GM18907 (cell line): ENCODE results near the gene SMAD6.

Experiments
- ATAC-seq: cut with Tn5 transposase; IDR thresholded peaks from one replicate; pipeline ENCODE4 v1.9.1; 2021; ENCODE audit warnings: mild to moderate bottlenecking, moderate library complexity; ENCODE audit not compliant: unreplicated experiment

Gene SMAD6

DNA sequence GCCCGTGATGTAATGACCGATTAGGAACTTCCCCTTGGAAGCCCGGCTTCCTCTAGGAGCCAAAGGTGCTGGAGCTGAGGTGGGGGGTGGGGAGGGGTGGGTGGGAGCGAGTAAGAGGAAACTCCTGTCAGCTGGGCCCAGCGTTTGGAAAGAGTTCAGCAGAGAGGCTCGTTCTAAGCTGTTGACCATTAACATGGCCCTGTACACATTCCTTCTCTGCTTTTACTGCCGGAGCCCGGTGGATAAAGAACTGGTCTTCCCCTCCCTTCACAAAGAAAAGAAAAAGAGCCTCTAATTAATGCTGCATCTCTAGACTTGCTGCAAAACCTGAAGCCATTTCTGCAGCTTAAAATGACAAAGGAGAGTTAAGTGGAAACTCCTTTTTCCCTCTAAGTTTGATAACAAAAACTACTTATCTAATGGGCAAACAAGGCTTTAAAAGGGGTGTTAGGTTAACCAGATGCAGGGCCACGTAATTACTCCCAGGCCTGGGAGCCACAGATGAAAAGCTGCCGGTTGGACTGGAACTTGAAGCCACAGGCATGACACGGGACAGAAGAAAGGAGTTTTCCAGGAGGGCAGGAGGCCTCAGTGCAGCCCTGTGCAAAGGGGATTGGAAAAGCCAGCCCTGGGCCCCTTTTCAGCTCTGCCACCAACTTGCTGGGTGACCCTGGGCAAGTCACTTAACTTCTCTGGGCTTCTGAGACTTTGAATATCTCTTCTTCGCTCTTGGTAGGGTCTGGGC lies 71.3 kb downstream of the SMAD6 start:
- ATAC-seq = no peak

DNA sequence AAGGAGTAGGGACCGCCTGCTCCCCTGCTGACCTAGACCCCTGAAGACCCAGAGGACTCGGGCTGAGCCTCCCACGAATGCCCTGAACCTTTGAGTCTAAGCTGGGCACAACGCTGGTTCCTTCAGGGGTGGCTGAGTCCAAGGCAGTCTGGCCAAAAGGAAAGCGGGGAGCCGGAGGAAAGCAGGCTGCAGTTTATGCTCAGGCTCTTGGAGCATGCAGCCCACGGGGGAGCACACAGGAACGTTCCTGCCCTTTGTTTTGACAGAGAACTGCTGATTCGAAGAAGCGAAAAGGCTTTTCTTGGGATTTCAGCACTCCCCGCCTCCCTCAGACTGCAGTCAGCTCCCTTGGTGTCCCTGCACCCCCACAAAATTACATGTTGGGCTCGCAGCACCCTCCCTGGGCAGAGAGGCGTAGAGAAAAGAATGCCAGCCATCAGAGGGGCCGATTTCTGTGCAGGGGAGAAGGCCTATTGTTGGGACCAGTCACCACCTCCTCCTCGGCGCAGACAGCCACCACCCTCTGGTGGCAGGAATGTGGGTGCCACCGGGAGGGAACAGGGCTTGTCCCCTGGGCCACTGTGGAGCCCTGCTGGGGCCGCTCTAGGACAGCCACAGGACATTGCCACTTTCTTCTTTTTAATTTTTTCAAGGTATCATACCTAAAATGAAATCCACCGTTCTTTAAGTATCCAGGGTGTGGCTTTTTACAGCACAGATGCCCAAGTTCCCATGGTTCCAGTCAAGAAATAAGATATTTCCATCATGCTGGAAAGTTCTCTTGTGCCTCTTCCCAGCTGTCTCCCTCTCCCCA lies 72.2 kb downstream of the SMAD6 start:
- ATAC-seq = no peak

DNA sequence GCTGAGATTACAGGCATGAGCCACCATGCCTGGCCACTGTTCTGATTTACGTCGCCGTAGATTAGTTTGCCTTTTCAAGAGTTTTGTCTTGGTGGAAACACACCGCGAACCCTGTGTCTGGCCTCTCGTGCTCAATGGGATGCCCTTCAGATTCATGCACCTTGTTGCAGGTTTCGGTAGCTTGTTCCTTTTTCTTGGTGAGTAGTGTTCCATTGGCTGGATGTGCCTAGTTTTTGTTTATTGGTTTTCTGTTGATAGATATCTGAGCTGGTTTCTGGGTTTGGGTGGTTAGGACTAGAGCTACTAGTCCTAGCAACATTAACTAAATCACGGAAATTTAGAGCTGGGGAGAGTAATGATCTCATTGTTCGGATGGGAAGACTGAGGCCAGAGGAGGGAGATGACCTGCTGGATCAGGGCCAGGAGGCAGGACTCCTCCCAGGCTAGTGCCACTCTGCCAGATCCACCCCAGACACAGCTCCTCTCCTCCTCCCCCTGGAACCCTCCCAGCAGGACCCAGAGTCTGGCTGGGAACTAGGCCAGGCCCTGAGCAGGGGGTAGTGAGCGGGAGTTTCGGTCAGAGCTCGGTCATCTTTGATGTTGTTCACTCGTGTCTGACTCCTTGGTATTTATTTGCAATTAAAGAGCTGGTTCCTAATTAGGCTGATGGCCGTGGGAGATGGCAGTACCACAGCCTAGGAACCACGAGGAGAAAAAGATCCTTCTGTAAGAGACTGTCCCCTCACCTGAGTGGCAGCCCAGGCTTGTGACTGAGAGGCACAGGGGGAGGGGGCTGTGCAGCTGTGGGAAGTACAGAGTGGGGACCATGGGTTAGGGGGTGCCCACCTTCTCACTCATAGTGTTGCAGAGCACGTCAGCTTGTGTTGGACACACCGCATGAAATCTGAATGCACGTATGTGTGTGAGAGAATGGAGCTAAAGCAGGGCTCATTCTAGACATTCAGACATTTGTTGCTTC lies 73.4 kb downstream of the SMAD6 start:
- no peak for ATAC-seq

DNA sequence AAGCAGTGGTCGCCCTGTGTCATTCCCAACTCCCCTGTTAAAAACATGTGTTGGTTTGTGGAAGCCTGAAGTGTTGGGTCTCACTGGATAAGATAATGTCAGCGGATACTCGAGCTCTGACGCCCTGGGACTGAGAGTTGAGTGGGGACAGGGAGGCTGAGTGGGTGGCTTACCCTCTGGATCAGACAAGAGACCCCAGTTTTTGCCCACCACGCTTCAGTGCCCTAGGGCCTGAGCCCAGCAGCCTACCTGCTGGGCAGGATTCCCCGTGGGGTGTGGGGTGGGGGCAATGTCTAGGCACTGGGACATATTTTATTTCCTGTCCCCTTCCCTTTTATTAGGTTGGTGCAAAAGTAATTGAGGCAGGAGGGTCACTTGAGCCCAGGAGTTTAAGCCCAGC lies 75.0 kb downstream of the SMAD6 start:
- no peak for ATAC-seq

DNA sequence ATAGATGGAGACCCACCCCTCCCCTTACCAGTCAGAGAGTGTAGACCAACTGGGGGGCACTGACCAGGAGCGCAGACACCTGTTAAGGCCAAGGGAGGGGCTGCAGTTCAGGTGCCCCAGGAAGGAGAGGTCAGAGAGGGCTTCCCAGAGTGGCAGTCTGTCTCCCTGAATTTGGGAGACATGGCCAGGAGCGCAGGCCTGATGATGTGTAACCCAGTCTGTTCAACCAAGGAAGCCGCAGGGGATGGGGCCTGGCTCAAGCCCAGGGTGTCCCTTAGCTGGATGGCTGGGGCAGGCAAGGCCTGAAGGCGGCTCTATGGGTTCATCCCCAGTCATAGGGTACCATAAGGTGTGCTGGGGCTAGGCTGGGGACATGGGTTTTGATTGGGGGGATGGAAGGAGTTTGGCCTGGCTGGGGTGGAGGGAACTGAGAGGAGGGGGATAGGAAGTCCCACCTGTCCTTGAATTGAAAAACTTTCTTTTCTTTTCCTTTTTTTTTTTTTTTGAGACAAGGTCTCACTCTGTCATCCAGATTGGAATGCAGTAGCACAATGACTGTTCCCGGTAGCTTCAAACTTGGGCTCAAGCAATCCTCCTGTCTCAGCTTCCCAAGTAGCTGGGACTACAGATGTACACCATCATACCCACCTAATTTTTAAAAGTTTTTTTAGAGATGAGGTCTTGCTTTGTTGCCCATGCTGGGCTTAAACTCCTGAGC lies 75.7 kb downstream of the SMAD6 start:
- no peak for ATAC-seq

DNA sequence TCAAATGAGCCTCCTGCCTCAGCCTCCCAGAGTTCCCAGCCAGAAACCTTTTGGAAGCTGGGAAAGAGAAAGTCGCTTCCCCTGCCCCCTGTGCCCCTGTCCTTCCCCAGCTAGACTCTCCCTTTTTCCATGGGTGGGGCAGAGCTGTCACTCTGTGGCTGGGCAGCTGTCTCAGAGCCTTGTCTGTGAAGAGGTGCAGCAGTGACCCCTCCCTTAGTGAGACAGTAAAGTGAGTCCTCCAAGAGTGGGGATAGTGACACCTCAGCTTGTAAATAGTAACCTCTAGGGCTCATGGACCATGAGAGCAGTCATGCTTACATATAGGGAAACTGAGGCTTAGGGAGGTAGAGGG lies 76.3 kb downstream of the SMAD6 start:
- no peak for ATAC-seq

DNA sequence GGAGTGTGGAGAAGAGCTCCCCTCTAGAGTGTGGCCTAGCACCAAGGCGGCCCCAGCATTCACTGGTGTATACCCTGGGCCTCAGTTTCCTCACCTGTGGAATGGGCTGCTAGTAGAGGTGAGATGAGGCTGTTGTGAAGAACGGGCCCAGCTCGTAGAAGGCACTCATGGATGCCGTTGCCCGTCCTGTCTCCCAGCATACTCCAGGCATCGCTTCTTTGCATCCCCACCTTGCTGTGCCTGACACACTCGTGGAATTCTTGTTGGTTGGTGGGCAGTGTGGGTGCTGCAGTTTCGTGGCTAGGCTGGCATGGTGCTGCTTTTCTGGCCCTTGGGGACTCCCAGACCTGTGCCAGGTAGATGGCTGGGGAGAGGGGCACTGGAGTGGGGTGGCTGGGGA lies 76.7 kb downstream of the SMAD6 start:
- no peak for ATAC-seq

DNA sequence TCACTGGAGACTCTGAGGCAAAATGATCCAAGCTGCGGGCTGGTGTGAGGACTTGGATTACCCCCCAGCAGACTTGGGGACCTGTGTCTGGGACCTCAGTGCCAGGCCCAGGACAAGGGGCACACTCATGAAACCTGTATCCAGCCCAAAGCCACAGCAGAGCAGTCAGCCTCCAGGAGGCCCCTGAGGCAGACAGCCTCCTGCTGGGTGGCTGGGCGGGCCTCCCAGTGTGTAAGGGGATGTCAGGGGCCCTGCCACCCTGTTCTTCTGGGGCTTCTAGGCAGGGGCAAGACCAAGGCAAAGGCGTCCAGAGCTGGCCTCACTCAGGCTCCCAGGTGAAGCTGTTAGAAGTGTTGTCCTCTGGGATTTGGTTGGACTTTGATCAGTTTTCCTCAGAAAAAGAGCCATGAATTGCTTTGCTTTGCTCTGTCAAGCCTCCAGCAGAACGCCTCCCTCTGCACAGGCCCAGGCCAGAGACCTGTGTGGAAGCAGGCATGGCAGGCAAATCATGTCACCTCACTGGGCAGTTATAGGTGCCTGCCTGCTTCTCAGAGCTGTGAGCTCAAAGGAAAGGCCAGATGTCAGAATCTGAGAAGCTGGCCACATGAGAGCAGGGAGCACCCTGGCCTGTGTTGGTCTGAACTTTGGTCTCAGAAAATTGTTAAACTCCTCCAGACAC lies 77.4 kb downstream of the SMAD6 start:
- no peak for ATAC-seq

DNA sequence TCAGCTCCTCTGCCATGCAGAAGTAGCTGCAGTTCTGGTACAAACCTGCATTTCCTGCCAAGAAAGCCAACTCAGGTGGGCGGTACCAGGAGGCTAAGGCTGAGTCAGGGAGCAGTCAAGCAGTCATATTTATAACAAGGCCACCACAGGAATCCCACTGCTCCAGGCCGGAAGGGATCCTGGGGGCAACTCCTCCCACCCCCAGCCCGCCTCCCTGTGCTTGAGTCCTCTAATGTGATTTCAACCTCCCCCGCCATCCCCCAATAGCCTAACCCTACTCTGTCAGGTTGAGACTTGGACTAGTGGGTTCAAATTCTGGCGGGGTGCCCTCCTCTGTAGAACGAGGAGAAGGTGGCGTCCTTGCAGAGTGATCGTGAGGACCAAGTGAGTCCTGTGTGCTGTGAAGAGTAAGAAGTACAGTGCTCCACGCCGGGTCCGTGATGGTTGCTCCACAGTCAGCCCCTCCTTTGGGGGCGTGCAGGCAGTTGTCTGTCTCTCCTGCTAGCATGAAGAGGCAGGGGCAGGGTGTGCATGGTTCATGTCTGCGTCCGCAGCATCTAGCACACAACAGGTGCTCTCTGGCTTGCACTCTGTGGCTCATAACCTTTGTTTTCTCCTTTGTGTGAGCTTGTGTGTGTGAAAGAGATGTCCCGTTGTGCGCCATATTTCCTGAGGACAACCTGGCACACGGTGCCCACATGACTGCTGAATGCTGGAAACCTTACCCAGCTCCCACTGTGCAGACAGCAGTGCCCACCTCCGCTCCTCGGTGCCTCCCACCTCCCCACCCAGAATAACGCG lies 78.3 kb downstream of the SMAD6 start:
- no peak for ATAC-seq

DNA sequence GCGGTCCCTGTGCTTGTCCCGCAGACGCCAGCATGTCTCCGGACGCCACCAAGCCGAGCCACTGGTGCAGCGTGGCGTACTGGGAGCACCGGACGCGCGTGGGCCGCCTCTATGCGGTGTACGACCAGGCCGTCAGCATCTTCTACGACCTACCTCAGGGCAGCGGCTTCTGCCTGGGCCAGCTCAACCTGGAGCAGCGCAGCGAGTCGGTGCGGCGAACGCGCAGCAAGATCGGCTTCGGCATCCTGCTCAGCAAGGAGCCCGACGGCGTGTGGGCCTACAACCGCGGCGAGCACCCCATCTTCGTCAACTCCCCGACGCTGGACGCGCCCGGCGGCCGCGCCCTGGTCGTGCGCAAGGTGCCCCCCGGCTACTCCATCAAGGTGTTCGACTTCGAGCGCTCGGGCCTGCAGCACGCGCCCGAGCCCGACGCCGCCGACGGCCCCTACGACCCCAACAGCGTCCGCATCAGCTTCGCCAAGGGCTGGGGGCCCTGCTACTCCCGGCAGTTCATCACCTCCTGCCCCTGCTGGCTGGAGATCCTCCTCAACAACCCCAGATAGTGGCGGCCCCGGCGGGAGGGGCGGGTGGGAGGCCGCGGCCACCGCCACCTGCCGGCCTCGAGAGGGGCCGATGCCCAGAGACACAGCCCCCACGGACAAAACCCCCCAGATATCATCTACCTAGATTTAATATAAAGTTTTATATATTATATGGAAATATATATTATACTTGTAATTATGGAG lies 79.1 kb downstream of the SMAD6 start:
- ATAC-seq = no peak

DNA sequence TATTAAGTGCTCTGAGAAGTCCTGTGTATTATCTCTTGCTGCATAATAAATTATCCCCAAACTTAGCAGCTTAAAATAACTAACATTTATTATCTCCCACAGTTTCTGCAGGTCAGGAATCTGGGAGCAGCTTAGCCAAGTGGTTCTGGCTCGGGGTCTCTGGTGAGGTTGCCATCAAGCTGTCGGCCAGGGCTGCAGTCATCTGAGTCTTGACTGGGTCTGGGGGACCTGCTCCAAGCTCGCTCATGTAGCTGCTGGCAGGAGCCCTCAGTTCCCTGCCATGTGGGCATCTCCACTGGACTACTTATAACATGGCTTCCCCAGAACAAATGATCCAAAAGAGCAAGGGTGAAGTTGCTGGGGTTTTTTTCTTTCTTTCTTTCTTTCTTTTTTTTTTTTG lies 80.7 kb downstream of the SMAD6 start:
- no peak for ATAC-seq

DNA sequence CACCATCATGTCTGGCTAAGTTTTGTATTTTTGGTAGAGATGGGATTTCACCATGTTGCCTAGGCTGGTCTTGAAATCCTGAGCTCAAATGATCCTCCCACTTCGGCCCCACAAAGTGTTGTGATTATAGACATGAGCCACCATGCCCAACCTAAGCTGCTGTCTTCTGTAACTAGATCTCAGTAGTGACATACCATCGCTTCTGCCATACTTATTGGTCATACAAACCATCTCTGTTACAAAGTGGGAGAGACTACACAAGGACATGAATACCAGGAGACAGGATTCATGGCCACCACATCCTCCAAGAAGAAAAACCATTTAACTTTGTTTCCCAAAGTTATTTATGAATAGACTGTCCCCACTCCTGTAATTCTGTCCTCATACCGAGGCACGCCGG lies 81.3 kb downstream of the SMAD6 start:
- no peak for ATAC-seq

DNA sequence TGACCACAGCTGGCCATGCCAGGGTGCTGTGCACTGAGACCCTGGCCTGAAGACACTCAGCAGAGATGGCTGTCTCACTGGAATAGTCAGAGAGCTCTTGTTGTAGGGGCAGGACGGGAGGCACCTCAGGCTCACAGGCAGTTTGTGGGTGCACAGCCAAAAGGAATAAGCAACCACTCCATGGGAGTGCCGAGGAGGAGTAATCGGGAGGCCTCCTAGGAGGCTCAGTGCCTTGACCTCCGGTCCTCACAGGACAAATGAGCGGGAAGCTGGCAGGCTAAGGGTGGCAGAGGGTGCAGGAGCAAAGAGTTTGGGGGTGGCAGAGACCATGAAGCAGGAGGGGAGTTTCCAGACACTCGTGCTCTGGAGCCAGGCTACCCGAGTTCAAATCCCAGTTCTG lies 81.7 kb downstream of the SMAD6 start:
- ATAC-seq = no peak

DNA sequence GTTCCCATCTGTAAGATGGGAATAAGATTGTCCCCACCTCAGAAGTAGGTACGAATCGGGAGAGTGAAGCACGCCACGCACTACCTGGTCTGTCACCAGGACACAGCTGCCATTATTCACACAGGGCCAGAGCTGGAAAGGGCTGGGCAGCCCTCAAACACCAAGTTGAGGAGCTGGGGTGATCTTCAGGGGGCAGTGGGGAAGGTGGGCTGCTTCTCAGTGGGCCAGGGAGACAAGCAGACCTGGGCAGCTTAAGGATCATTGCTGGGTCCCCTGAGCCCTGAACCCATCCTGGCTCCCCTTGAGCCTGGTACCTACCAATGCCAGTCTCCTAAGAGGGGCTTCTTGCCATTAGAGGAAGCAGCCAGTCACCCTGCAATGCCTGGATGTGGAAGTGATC lies 82.1 kb downstream of the SMAD6 start:
- no peak for ATAC-seq

DNA sequence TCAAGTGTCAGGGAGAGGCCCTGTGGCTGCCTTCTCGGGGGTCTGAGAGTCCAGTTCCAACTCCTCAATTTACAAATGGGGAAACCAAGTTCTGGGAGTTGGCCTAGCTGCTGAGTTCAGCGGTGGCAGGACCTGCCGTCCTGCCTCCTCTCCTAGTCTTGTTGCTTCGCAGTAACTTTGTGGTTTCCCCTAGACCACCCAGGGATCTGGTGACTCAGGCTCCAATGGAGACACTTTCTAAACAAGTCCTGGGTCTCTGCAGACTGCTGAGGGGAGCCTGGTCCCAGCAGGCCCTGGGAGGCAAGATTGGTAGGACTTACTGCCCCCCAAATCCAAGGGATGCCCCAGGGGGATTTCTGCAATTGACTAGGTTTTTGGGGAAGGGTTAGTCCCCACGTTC lies 83.6 kb downstream of the SMAD6 start:
- no peak for ATAC-seq

DNA sequence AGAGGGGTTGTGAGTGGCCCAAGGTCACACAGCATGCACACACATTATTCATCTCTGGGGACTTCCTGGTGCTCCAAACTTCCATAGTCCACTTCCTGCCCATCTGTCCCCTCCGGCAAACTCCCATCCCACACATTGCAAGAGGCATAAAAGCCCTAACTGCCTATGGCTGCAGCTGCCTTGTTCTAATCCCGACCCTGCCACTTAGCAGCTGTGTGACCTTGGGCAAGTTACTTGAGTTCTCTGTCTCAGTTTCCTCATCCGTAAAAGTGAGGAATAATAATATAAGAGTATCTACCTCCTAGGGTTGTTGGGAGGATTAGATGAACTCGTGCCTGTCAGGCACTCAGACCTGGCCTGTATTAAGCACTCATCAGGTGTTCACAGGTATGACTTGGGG lies 84.2 kb downstream of the SMAD6 start:
- ATAC-seq = no peak

DNA sequence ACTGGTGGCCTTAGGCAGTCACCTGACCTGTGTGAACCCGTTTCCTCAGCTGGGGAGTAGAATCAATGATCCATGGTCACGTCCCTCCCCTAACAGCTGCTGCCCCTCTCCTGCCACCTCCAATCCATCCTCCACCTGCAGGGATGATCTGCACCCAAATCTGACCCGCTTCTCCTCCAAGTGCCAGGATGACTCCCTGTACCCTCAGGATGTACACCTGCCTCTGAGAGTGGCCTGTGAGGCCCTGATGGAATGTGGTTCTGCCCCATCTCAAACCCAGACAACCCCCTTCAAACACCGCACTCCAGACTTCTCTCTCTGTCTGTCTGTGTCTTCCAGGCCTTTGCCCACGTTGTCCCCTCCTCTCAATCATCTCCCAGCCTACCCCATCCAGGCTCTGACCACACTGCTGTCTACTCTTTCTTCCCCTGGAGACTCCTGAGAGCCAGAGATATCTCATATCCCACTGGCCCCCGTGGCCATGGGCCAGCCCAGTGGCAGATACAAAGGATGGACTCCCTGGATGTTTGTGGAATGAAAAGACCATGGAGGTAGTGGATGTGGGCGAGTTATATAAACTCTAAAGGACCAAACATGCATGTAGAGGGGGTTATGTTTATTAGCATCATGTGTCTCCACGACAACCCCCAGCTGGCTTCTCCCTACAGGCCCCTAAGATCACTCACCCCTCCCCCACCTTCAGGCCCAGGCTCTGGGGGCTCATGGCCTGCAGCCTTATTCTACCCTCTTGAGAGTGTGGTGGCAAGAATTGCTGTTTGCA lies 84.9 kb downstream of the SMAD6 start:
- no peak for ATAC-seq

DNA sequence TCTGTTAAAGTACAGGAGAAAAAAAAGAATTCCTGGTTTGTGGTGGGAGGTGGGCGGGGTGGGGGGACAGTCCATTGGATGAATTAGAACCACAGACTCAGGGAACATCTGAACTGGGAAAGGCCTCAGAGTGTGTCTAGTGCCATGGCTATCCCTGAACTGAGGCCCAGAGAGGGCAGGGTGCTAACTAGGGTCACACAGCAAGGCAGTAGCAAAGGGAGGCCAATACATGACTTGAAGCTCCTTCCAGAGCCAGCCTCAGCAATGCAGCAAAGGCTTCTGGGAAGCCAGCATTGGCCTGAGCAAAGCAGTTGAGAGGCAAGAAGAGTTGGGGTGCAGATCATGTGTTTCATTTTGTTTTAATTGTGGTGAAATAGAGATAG lies 85.4 kb downstream of the SMAD6 start:
- ATAC-seq = no peak
